Right kidney (tissue), 1 donor: ENCODE data around the gene LIPC.
"Not testable (repeated sequence)": the region's sequence is repeated elsewhere in the genome, so short reads cannot be mapped to it uniquely, and the experiment has no call there.

Experiments used
- DNase-seq: peaks from one replicate; pipeline ENCODE4 v3.0.0-alpha.2; 2016

LIPC gene

GRCh38 chr15:58585693-58586443, 154.1 kb downstream of the LIPC start:
- DNase-seq: peak; percentile 25

GRCh38 chr15:58587486-58587885, 155.7 kb downstream of the LIPC start:
- no peak for DNase-seq

- DNase-seq: no peak
Observed at GRCh38 chr15:58588096-58588495, 156.3 kb downstream of the LIPC start.

- no peak for DNase-seq
Observed at GRCh38 chr15:58589047-58589446, 157.3 kb downstream of the LIPC start.

- no peak for DNase-seq
Observed at GRCh38 chr15:58590236-58590635, 158.4 kb downstream of the LIPC start.

- no peak for DNase-seq
Observed at GRCh38 chr15:58590926-58591325, 159.1 kb downstream of the LIPC start.

- no peak for DNase-seq
Observed at GRCh38 chr15:58593870-58594269, 162.1 kb downstream of the LIPC start.

- no peak for DNase-seq
Observed at GRCh38 chr15:58594898-58595297, 163.1 kb downstream of the LIPC start.

- DNase-seq: no peak
Observed at GRCh38 chr15:58595516-58596263, 163.9 kb downstream of the LIPC start.

- DNase-seq: no peak
Observed at GRCh38 chr15:58597943-58598828, 166.4 kb downstream of the LIPC start.

GRCh38 chr15:58598829-58599210, 167.0 kb downstream of the LIPC start:
- DNase-seq: no peak

GRCh38 chr15:58602823-58603222, 171.0 kb downstream of the LIPC start:
- no peak for DNase-seq

- not testable (repeated sequence) for DNase-seq
Observed at GRCh38 chr15:58603927-58604326, 172.1 kb downstream of the LIPC start.

GRCh38 chr15:58604455-58604923, 172.7 kb downstream of the LIPC start:
- no peak for DNase-seq

GRCh38 chr15:58605931-58606530, 174.2 kb downstream of the LIPC start:
- no peak for DNase-seq

- DNase-seq: no peak
Observed at GRCh38 chr15:58606577-58607080, 174.8 kb downstream of the LIPC start.

GRCh38 chr15:58608129-58608590, 176.4 kb downstream of the LIPC start:
- DNase-seq: no peak

GRCh38 chr15:58608711-58609110, 176.9 kb downstream of the LIPC start:
- DNase-seq: no peak

- no peak for DNase-seq
Observed at GRCh38 chr15:58611731-58612676, 180.2 kb downstream of the LIPC start.

GRCh38 chr15:58616171-58616570, 184.4 kb downstream of the LIPC start:
- no peak for DNase-seq
